NK-92 treated with Interleukin-12 subunit alpha and Interleukin-12 subunit beta, amount 100 ng/mL, for 24 hours (cell line): ENCODE results near the gene LARP4.
A peak's percentile ranks its signal among the peaks of the same experiment; 100 is the strongest.
"Not testable (repeated sequence)": the region's sequence is repeated elsewhere in the genome, so short reads cannot be mapped to it uniquely, and the experiment has no call there.

Source experiments
- DNase-seq: peaks from one replicate; lab custom pipeline; 2025; lab: John Stamatoyannopoulos, UW

The LARP4 gene

DNA sequence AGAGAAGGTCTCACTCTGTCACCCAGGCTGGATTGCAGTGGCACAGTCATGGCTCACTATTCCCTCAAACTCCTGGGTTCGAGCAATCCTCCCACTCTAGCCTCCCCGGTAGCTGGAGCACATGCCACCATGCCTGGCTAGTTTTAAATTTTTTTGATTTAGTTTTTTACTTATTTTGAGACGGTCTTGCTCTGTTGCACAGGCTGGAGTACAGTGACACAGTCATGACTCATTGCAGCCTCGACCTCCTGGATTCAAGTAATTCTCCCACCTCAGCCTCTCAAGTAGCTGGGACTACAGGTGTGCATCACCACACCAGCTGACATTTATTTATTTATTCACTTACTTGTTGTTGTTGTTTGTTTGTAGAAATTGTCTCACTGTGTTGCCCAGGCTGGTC lies 81.9 kb downstream of the LARP4 start:
- no peak for DNase-seq

DNA sequence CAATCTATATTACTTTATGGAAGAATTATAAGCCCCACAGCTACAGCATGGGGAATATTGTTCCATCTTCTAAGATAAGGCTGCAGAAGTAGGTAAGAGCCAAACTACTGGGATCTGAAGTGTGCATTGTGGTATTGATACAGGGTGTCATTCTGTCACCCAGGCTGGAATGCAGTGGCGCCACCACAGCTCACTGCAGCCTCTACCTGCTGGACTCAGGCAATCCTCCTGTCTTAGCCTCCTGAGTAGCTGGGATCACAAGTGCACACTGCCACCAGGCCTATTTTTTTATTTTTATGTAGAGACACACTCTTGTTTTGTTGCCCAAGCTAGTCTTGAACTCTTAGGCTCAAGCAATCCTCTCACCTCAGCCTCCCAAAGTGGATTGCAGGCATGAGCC lies 82.8 kb downstream of the LARP4 start:
- DNase-seq, result no peak

- DNase-seq, result no peak
Measured at GRCh38 chr12:50488801-50489200, 88.1 kb downstream of the LARP4 start.

DNA sequence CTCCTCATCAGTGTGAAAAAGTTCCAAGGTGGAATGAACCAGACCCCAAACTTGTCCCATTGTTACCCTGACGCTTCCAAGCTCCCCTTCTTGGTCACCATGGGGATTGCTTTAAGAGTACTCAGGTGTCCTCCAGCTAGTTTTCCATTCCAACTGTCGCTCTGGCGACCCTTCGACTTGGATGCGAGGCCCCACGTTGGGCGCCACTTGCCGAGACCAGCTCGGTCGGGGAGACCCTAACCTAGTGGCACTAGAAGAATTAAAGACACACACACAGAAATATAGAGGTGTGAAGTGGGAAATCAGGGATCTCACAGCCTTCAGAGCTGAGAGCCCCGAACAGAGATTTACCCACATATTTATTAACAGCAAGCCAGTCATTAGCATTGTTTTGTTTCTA lies 97.4 kb downstream of the LARP4 start:
- DNase-seq, result not testable (repeated sequence)

DNA sequence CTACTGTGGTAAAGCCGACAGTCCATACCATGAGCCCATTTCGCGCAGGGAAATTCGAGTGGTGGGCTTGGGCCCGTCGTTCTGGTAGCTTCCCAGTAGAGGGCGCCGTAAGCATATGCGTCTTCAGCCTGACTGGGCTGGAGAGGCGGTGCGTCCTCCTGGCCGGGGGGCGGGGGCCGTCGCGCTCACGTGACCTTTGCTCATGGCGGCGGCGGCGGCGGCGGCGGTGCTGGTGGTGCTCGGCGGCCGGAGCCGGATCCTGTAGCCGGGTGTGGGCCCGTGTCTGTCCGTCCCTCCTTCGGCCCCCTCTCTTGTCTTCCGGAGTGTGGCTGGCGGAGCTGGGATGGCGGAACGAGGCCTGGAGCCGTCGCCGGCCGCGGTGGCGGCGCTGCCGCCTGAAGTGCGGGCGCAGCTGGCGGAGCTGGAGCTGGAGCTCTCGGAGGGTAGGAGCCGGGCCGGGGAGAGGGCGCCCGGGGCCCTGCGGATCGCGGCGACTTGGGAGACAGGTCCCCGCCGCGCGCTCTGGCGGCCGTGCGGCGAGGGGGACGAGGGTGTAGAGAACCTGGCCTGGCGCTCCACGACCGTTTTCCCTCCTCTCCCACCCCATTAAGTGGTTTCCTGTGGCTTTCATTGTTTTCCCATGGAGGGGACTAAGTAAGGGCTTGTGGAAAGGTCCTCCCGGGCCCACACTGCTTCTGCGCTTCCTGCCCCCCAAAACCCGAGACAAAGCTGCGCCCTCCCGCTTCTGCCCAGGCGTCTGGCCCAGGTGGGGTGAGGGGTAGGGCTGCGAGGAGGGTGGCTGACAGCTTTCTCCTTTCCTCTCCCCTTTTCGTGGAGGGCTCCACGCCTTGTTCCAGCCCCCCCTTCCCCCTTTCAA lies 104.4 kb downstream of the LARP4 start, which contains the start of gene DIP2B:
DIP2B (plus strand) TSS at position 188 of the 877 bp plus-strand sequence; CDS start at position 344, 156 bp downstream.
- DNase-seq, result peak; percentile 87

DNA sequence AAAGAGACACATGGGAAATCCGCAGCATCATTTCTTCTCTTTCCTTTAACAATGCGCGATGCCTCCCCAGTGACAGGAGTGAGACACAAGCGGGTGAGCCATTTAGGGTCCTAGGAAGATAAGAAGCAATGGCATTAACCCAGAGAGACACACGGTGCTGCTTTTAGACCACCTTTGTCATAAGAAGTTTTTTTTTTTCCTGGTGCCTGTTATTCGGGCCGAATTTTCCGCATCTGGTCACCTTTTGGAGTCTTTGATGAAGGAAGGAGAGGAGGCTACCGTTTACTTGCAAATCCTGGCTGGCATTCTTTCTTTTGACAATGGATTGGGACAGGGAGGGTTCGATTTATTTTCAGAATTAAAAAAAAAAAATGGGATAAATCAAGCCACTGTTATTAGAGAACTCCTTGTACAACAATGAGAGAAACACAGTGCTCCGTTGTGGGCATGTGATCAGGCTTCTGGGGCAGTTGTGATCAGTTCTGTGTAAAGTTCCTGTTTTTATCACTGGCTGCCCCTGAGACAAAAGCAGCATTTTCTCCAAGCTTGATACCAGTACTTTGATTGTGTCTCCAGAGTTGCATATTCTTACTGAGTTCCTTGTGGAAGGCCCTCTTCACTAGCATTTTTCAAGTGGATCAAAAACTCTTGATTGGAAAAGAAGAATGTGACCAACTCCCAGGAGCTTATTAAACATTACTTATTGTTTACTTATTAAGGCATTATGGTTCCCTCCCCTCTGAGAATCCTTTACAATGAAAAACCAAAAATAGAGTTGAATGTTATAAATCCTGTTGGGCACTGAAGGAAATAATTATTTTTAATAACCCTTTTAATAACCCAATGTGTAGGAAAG lies 105.2 kb downstream of the LARP4 start:
- DNase-seq, result no peak

- no peak for DNase-seq
Measured at GRCh38 chr12:50506753-50507473, 106.2 kb downstream of the LARP4 start.

DNA sequence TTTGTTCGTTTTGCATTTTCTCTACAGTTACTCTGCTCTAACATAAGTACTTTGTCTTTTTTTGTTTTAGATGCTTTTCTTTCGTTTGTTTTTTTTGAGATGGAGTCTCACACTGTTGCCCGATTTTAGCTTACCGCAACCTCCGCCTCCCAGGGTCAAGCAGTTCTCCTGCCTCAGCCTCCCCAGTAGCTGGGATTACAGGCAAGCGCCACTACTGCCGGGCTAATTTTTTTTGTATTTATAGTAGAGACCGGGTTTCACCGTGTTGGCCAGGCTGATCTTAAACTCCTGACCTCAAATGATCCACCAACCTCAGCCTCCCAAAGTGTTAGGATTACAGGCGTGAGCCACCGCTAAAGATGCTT lies 106.8 kb downstream of the LARP4 start:
- DNase-seq, result no peak

GRCh38 chr12:50507930-50508329 lies 107.2 kb downstream of the LARP4 start:
- no peak for DNase-seq

- DNase-seq, result no peak
Measured at GRCh38 chr12:50508414-50508813, 107.7 kb downstream of the LARP4 start.

DNA sequence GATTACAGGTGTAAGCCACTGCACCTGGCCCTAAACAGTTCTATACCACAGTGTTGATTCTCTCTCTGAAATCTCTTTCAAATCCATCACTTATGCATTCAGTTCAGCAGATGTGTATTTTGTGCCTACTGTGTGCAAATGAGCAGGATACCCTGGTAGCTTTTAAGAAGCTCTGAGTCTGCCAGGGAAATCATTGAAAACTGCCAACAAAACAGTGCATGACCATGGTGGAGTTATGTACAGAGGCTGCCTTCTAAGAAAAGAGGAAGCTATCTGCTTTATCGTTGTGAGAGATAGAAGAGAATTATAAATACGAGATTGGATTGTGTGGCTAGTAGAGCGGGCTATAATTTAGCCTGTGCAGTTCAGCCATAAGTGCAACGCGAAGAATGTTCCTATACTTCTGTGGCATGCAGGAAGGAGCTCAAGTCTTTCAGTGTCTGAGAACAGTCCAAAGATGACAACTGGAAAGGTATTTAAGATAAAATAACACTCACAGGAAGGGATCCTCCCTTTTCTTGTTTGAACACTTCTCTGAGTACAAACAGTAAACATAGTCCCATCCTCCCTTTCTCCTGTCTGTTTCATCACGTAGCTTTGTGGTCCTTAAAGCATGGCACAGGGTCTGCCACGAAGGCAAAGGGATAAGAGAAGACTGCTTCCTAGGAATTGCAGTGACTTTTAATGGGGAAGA lies 108.4 kb downstream of the LARP4 start:
- DNase-seq, result no peak

DNA sequence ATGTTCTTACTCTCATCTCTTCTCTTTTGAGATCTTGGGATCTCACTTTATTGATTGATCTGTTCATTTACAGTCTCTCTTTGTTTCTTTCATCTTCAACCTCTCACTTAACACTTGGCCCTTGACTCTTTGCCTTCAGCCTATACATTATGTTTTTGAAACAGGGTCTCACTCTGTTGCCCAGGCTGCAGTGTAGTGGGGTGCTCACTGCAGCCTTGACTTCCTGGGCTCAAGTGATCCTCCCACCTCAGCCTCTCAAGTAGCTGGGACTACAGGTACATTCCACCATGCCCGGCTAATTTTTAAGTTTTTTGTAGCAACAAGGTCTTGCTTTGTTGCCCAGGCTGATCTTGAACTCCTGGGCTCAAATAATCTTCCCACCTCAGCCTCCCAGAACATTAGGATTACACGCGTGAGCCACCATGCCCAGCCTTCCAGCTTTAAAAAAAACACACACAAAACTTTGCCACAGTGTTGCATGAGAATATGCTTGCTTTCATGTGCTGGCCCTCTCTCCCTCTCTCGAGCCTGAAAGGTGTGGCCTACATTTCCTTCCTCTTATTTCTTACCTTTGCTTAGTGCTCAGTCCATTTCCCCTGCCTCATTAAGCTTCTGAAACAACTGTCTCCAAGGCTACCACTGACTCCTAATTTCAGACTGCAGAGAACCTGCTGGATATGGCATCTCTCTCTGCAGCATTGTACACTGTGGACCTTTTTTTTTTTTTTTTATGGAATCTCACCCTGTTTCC lies 114.0 kb downstream of the LARP4 start:
- no peak for DNase-seq

- DNase-seq, result no peak
Measured at GRCh38 chr12:50515587-50515986, 114.9 kb downstream of the LARP4 start.

DNA sequence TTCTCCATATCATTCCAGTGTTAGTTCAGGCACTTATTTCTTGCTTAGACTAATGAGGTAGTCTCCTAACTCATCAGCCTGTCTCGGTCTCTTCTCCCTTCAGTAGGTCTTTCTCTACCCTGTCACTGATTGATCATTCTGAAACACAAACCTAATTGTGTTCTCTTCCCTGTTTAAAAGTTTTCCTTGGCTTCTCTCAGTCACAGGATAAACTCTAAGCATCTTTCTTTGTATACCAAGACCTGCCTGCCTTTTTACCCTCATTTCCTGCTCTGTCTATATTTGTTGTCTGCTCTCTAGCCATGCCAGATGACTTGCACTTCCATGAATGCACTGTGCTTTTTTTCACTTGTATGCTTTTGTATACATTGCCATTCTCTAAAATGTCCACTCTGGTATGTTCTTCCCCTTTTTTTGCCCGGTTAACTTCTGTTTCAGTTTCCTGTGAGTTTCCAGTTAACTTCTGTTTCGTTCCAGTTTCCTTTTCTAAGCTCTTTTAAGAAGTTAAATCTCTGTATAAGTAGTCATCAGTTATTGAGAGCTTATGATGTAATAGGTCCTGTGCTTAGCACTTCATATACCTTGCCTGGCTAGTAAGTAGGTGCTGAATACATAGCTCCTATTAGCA lies 116.8 kb downstream of the LARP4 start:
- DNase-seq, result no peak

DNA sequence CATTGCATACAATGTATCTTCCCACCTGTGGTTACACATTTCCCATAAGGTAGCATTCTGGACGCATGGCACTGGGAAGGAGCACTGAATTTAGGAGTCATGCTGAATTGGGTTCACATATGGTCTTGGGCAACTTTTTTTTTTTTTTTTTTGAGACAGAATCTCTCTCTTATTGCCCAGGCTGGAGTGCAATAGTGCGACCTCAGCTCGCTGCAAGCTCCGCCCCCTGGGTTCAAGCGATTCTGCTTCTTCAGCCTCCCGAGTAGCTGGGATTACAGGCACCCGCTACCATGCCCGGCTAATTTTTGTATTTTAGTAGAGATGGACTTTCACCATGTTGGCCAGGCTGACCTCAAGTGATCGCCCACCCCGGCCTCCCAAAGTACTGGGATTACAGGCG lies 117.4 kb downstream of the LARP4 start:
- no peak for DNase-seq

- no peak for DNase-seq
Measured at GRCh38 chr12:50519353-50519752, 118.7 kb downstream of the LARP4 start.

DNA sequence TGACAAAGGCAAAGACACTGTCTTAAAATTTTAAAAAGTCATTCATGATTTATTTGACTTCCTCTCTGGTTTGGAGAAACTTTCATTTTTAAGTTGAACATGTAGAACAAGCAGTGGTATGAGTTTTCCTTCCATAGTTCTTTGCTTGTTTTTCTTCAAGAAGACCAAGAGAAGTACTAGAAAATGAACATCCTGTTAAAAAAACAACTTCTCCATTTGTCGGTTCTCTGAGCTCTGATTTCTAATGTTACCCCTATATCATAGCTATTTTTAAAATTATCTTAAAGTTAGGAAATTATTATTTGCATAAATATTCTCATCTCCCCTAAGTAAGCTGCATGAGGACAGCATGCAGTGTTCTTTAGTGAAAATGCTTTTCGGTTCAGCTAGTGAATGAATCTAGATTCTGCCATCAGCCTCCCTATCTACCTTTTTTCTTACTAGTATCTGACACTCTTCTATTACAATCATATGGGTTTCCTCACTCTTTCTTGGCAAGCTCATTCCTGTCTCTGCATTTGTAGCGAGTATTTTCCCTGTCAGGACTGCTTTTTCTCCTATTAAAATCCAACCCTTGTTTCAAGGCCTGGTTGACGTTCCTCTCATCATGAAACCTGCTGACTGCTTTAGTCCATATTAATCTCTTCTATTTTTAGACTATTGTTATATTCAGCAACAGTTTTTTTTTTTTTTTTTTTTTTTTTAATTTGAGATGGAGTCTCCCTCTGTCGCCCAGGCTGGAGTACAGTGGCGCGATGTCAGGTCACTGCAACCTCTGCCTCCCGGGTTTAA lies 119.9 kb downstream of the LARP4 start:
- DNase-seq, result no peak

- DNase-seq, result not testable (repeated sequence)
Measured at GRCh38 chr12:50521781-50522180, 121.1 kb downstream of the LARP4 start.

GRCh38 chr12:50523772-50524171 lies 123.1 kb downstream of the LARP4 start:
- no peak for DNase-seq

DNA sequence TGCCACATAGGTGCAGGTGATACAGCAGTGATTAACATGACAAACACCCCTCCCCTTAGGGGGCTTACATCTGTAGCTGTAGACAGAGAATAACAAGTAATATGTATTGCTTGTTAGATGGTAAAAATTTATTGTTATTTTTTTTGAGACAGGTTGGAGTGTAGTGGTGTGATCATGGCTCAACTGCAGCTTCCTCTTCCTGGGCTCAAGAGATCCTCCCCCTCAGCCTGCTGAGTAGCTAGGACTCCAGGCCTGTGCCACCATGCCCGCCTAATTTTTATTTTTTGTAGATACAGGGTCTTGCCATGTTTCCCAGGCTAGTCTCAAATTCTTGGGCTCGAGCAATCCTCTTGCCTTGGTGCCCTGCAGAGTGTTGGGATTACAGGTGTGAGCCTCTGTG lies 123.9 kb downstream of the LARP4 start:
- no peak for DNase-seq
